Neural cell (in vitro differentiated cells): Measurements from ENCODE around the gene CPT2. TPM values are rescaled to one million over a fixed set of nuclear protein-coding genes. Genes with fewer than 3 reads are reported as not detected.

Source experiments
- H2AFZ ChIP-seq: fragments of 200-600, 300-800 bp; sonication (generic), shearing (Covaris generic); 2 replicates; pipeline ENCODE4 v1.6.0; 2014; ENCODE audit warnings: low read depth, mild to moderate bottlenecking, antibody characterized with exemption, low read length, moderate library complexity
- H3F3A ChIP-seq: fragments of 200-600 bp; shearing (Covaris generic); 2 replicates; pipeline ENCODE4 v1.6.1; 2016; ENCODE audit warnings: mild to moderate bottlenecking, moderate library complexity, mixed read lengths, antibody characterized with exemption, low read length; ENCODE audit not compliant: insufficient read depth, poor library complexity, severe bottlenecking
- H3K27ac ChIP-seq: fragments of 200-600, 300-800 bp; sonication (generic), shearing (Covaris generic); 2 replicates; pipeline ENCODE4 v1.5.1; 2014; ENCODE audit warnings: mild to moderate bottlenecking, low read length, moderate library complexity
- H3K27me3 ChIP-seq: fragments of 300-800, 200-600 bp; sonication (generic), shearing (Covaris generic); 2 replicates; pipeline ENCODE4 v1.6.0; 2014; ENCODE audit warnings: mild to moderate bottlenecking, low read depth, low read length, moderate library complexity; ENCODE audit not compliant: insufficient read depth
- H3K36me3 ChIP-seq: fragments of 300-800, 200-600 bp; sonication (generic), shearing (Covaris generic); 2 replicates; pipeline ENCODE4 v1.5.1; 2014; ENCODE audit warnings: mild to moderate bottlenecking, antibody characterized with exemption, low read length, moderate library complexity; ENCODE audit not compliant: insufficient read depth
- H3K4me2 ChIP-seq: fragments of 300-800, 200-600 bp; sonication (generic), shearing (Covaris generic); 2 replicates; pipeline ENCODE4 v1.6.0; 2014; ENCODE audit warnings: mild to moderate bottlenecking, low read length
- H3K4me3 ChIP-seq: fragments of 300-800, 200-600 bp; sonication (generic), shearing (Covaris generic); 2 replicates; pipeline ENCODE4 v1.5.1; 2014; ENCODE audit warnings: mild to moderate bottlenecking, low read length, moderate library complexity
- H3K79me2 ChIP-seq: fragments of 200-600 bp; shearing (Covaris generic); replicated peaks from 2 replicates; pipeline ENCODE4 v1.6.0; 2014; ENCODE audit warnings: mild to moderate bottlenecking, low read length, moderate library complexity; ENCODE audit not compliant: insufficient read depth
- H3K9ac ChIP-seq: fragments of 300-800, 200-600 bp; sonication (generic), shearing (Covaris generic); 2 replicates; pipeline ENCODE4 v1.6.1; 2016; ENCODE audit warnings: mild to moderate bottlenecking, low read length, mixed read lengths
- H3K9me2 ChIP-seq: fragments of 200-600 bp; shearing (Covaris generic); 2 replicates; pipeline ENCODE4 v1.6.1; 2016; ENCODE audit warnings: mild to moderate bottlenecking, low read length, mixed read lengths; ENCODE audit not compliant: insufficient read depth
- H3K9me3 ChIP-seq: fragments of 200-600, 300-800 bp; sonication (generic), shearing (Covaris generic); 2 replicates; pipeline ENCODE4 v1.6.1; 2016; ENCODE audit warnings: mild to moderate bottlenecking, mixed run types, low read length, moderate library complexity, mixed read lengths
- H4K20me1 ChIP-seq: fragments of 200-600 bp; shearing (Covaris generic); 2 replicates; pipeline ENCODE4 v1.6.1; 2016; ENCODE audit warnings: mild to moderate bottlenecking, mixed run types; ENCODE audit not compliant: insufficient read depth
- CTCF ChIP-seq: fragments of 450-650 bp; IDR thresholded peaks from 2 replicates; pipeline ENCODE4 v1.5.1; 2014; ENCODE audit warnings: antibody characterized with exemption, mild to moderate bottlenecking, moderate library complexity; ENCODE audit not compliant: poor library complexity, severe bottlenecking
- EP300 ChIP-seq: fragments of 450-650 bp; conservative IDR thresholded peaks from 2 replicates; pipeline ENCODE4 v1.6.1; 2014; ENCODE audit warnings: antibody characterized with exemption, mild to moderate bottlenecking, moderate library complexity; ENCODE audit not compliant: poor library complexity, severe bottlenecking
- EZH2 ChIP-seq: fragments of 200-600, 300-800 bp; shearing (Covaris generic), sonication (generic); IDR thresholded peaks from 2 replicates; pipeline ENCODE4 v1.6.1; 2014; ENCODE audit warnings: antibody characterized with exemption, low read length, borderline replicate concordance, mild to moderate bottlenecking; ENCODE audit not compliant: insufficient read depth, poor library complexity, severe bottlenecking
- MXI1 ChIP-seq: fragments of 450-650 bp; conservative IDR thresholded peaks from 2 replicates; pipeline ENCODE4 v1.6.1; 2014; ENCODE audit warnings: antibody characterized with exemption, mild to moderate bottlenecking; ENCODE audit not compliant: poor library complexity, severe bottlenecking
- POLR2AphosphoS5 ChIP-seq: IDR thresholded peaks from 2 replicates; pipeline ENCODE4 v1.6.1; 2012
- RAD21 ChIP-seq: fragments of 450-650 bp; conservative IDR thresholded peaks from 2 replicates; pipeline ENCODE4 v1.6.1; 2014; ENCODE audit warnings: antibody characterized with exemption, mild to moderate bottlenecking, moderate library complexity
- REST ChIP-seq: IDR thresholded peaks from 2 replicates; pipeline ENCODE4 v1.6.1; 2012; ENCODE audit warnings: borderline replicate concordance
- SMC3 ChIP-seq: fragments of 450-650 bp; conservative IDR thresholded peaks from 2 replicates; pipeline ENCODE4 v1.6.1; 2014; ENCODE audit warnings: antibody characterized with exemption, mild to moderate bottlenecking, moderate library complexity; ENCODE audit not compliant: poor library complexity
- TAF1 ChIP-seq: IDR thresholded peaks from 2 replicates; pipeline ENCODE4 v1.6.1; 2012; ENCODE audit warnings: low read depth
- polyA plus RNA-seq: library from polyadenylated mRNA; depleted of rRNA; stranded (reverse); fragments of >200 nt; gene quantifications from 2 replicates; pipeline ENCODE4 v1.2.3, GENCODE V29; 2014

Gene CPT2
- polyA plus RNA-seq, 1 donor from 2014 or later, result 5.3 TPM

- Histone ChIP-seq H2AFZ (no peak overlapping the region), H3K9me3 (no peaks in the 10 kb centered on the region), H3K79me2 (no peaks in the 10 kb centered on the region), H3F3A (no peaks in the 10 kb centered on the region), H3K9me2 (no peaks in the 10 kb centered on the region), H3K4me3 (no peak overlapping the region), H3K27me3 (no peaks in the 10 kb centered on the region), H3K27ac (no peak overlapping the region), H3K36me3 (no peaks in the 10 kb centered on the region), H3K9ac (no peak overlapping the region), H3K4me2 (no peak overlapping the region), H4K20me1 (no peaks in the 10 kb centered on the region)
- TF ChIP-seq TAF1, result no peak
- no peak for TF ChIP-seq SMC3
- TF ChIP-seq POLR2AphosphoS5, result no peak
- TF ChIP-seq REST, result no peak
- TF ChIP-seq EZH2, result no peak
- no peak for TF ChIP-seq RAD21
- no peak for TF ChIP-seq MXI1
- no peak for TF ChIP-seq EP300
- no peak for TF ChIP-seq CTCF
Measured at GRCh38 chr1:53147174-53147573, 49.5 kb upstream of the CPT2 start.

GRCh38 chr1:53148123-53148522 lies 48.5 kb upstream of the CPT2 start:
- H3K36me3 ChIP-seq, result no peaks in the 10 kb centered on the region
- no peaks in the 10 kb centered on the region for H3F3A ChIP-seq
- no peaks in the 10 kb centered on the region for H3K9me2 ChIP-seq
- no peak overlapping the region for H2AFZ ChIP-seq
- H3K79me2 ChIP-seq, result no peaks in the 10 kb centered on the region
- H3K4me3 ChIP-seq, result no peak overlapping the region
- no peak overlapping the region for H3K9ac ChIP-seq
- no peaks in the 10 kb centered on the region for H3K27me3 ChIP-seq
- H3K27ac ChIP-seq, result no peak overlapping the region
- TF ChIP-seq RAD21 (no peak), EZH2 (no peak), REST (no peak), EP300 (no peak), CTCF (no peak), TAF1 (no peak), POLR2AphosphoS5 (no peak), MXI1 (no peak), SMC3 (no peak)
- no peak overlapping the region for H3K4me2 ChIP-seq
- no peaks in the 10 kb centered on the region for H4K20me1 ChIP-seq
- H3K9me3 ChIP-seq, result no peaks in the 10 kb centered on the region
